GM19193 (cell line): ENCODE results near the gene YPEL3.

Source experiments
- POLR2A ChIP-seq: IDR thresholded peaks from 4 replicates; pipeline ENCODE4 v1.6.1; 2011; ENCODE audit not compliant: insufficient read depth, insufficient read length; ENCODE audit errors: extremely low read depth

The YPEL3 gene, protein sequence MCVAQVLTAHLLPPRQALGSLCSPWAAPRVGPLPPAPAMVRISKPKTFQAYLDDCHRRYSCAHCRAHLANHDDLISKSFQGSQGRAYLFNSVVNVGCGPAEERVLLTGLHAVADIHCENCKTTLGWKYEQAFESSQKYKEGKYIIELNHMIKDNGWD

DNA sequence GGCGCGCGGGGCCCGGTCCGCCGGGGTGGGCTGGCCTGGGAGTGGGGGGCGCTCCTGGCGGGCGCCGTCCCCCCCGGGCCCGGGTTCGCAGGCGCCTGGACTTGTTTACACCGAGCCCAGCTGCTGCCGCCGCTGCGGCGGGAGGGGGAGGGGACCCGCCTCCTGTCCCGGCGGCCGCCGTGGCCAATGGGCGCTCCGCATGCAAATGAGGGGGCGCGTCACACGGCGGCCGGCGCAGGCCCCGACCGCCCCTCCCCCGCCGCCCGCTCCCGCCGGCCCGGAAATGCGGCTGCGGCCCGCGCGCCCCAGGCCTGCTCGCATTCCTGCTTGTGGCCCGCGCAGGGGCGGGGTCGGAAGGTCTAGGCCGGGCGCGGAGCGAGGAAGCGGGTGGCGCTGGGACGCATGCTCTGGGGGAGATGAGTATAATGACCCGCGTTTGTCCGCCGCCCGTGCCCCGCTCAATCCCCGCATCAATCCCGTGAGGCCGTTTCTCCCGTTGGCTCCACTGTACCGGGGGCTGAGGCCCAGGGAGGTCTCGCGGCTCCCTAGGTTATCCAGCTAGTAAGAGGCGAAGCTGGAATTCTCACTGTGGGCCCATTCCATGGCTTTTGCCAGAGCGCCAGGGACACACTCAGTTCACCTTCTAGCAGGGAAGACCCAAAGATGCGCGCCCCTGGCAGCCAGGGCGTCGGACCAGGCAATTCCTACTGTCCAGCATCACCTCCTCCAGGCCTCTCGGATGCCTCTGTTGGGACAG is at the start of gene YPEL3:
Gene YPEL3, minus strand, starts transcription at position 109 of the 757 bp plus-strand sequence. CDS start 731 bp downstream, outside the sequence.
- TF ChIP-seq POLR2A = peak; percentile 68

DNA sequence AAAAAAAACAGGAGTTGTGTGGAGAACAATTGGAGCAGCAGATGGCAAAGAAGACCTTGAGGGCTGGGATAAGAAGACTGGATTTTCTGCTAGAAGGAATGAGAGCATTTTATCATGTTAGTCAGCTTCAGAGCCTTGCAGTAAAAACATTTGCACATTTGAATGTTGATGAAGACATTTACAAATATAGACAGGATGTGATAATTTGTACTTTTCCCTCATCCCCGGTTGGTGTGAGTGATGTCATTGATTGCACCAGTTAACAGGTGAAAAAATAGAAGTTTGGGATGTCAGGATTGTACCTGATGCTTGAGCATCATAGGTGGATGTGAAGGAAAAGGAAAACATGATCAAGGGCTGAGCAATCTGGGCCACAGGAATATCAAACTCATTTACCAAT is 49.6 kb upstream of the YPEL3 start:
- no peak for TF ChIP-seq POLR2A

DNA sequence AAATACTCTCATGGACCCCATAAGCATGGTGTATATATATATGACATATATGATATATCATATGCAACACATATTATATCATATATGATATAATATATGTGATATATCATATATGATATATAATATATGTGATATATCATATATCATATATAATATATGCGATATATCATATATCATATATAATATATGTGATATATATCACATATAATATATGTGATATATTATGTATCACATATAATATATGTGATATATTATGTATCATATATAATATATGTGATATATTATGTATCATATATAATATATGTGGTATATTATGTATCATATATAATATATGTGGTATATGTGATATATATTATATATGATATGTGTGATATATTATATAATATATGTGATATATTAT is 48.9 kb upstream of the YPEL3 start:
- no peak for TF ChIP-seq POLR2A

DNA sequence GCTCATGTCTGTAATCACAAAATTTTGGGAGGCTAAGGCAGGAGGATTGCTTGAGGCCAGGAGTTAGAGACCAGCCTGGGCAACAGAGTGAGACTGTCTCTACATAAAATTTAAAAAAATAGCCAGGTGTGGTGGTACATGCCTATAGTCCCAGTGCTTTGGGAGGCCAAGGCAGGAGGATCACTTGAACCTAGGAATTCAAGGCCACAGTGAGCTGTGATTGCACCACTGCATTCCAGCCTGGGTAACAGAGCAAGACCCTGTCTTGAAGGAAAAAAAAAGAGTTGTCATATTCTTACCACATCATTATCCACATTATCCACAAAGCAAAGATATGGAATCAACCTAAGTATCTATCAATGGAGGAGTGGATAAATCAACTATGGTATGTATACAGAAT is 48.0 kb upstream of the YPEL3 start:
- TF ChIP-seq POLR2A = no peak

DNA sequence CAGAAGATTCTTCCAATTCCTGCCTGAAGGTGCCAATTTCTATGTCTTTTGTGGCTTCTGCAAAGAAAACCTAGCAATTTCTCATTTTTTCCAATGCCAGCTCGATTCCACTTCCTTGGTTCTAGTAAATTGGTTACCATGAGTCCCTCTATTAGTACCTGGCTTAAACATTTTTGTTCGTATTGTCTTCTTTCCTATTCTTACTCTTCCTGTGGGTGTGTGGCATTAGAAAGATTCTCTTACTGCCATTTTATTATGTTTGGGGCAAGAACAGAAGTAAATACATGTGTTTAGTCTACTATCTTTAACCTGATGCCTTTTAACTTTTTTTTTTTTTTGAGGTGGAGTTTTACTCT is 47.3 kb upstream of the YPEL3 start:
- TF ChIP-seq POLR2A = no peak

DNA sequence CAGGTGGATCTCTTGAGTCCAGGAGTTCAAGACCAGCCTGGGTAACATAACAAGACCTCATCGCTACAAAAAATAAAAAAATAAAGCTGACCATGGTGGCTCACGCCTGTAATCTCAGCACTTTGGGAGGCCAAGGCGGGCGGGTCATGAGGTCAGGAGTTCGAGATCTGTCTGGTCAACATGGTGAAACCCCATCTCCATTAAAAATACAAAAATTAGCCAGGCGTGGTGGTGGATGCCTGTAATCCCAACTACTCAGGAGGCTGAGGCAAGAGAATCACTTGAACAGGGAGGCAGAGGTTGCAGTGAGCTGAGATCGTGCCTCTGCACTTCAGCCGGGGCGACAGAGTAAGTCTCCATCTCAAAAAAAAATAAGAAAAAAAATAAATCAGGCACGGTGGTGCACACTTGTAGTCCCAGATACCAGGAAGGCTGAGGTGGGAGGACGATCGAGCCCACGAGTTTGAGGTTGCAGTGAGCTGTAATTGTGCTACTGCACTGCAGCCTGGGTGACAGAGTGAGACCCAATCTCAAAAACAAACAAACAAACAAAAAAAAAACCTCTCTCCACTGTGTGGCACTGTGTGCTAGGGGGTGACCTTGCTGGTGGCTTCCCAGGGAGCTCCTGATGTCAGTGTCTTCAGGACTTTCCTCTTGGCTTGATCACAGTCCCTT is 46.8 kb upstream of the YPEL3 start:
- no peak for TF ChIP-seq POLR2A

DNA sequence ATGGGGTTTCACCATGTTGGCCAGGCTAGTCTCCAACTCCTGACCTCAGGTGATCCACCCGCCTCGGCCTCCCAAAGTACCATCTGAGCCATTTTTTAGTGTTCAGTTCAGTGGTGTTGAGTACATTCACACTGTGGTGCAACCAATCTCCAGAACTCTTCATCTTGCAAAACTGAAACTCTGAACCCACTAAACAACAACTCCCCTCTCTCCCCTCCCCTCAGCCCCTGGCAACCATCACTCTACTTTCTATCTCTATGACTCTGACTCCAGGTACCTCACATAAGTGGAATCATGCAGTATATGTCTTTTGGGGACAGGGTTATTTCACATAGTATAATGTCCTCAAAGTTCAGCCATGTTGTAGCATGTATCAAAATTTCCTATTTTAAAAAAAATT is 45.7 kb upstream of the YPEL3 start:
- TF ChIP-seq POLR2A = no peak

DNA sequence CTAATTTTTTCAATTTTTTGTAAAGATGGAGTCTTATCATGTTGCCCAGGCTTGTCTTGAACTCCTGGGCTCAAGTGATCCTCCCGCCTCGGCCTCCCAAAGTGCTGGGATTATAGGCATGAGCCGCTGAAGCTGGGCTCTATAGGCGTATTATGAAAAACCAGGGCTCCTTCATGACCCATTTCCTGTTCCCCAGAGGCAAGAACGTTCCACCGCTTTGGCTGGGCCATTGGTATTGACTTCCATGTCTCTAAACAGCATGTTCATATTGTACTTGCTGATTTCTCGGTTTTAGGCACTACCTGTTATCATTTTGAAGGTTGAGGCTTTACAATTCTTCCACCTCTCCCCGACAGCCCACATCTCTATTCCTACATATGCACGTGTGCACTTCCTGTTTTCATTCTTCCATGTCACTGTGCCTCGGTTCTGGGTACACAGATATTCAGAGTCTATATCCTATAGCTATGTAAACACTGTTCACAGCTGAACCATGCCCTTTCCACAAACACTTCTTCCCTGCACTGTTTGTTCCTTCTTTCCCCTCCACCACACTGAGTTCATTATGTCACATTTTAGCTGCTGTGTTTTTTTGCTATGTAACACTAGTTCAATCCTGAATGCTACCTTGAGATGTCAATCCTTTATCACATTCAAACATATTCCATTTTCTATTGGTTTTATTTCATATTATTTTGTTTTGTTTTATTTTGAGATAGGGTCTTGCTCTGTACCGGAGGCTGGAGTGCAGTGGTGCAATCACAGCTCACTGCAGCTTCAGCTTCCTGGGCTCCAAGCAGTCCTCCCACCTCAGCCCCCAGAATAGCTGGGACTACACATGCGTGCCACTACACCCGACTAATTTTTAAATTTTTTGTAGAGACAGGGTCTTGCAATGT is 43.8 kb upstream of the YPEL3 start:
- no peak for TF ChIP-seq POLR2A

DNA sequence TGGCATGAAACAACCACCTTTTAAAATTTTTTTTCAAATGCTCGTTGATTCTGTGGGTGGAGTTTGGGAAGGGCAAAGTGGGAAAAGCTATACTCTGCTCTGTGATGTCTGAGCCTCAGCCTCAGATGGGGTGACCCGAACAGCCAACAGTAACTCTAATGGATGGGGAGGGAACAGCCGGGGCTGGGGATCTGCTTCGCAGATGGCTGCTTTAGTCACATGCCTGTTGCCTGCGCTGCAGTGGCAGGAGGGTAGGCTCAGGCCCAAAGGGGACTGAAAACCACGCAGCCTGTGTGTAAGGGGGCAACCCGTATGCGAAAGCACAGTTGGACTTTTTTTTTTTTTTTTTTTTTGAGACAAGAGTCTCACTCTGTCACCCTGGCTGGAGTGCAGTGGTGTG is 41.9 kb upstream of the YPEL3 start:
- TF ChIP-seq POLR2A = no peak

DNA sequence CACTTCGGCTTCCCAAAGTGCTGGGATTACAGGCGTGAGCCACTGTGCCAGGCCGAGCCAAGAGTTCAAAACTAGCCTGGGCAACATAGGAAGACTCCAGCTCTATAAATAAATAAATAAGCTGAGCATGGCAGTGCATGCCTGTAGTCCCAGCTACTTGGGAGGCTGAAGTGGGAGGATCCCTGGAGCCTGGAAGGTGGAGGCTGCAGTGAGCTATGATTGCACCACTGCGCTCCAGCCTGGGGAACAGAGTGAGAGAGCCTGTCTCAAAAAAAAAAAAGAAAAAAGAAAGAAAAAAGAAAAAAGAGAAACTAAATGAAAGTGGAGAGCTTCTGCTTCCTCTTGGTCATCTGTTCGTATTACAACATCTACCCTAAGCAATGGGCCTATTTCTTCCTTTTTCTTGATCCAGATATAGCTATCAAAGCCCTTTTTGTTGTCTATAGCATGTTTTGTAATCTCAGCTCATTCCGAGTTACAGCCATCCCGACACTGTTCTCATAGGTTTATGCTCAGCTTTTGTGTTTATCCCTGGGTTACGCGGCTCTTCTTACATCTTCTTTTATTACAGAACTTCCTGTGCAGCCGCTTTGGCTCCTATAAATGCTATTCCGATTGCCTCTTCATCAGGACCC is 41.1 kb upstream of the YPEL3 start:
- no peak for TF ChIP-seq POLR2A

DNA sequence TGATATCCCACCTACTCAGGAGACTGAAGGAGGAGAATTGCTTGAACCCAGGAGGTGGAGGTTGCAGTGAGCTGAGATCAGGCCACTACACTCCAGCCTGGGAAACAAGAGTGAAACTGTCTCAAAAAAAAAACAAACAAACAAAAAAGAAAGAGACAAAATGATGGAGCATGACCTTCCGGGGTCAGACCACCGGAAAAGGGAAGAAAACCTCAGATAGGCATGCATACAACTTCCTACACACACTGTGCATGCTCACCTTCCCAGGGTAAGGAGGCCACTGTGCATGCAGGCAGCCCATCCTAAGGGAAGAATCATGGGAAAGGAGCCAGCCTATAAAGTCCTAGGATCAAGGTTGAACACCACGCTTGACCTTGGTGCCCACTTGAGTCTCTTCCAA is 36.6 kb upstream of the YPEL3 start:
- no peak for TF ChIP-seq POLR2A

DNA sequence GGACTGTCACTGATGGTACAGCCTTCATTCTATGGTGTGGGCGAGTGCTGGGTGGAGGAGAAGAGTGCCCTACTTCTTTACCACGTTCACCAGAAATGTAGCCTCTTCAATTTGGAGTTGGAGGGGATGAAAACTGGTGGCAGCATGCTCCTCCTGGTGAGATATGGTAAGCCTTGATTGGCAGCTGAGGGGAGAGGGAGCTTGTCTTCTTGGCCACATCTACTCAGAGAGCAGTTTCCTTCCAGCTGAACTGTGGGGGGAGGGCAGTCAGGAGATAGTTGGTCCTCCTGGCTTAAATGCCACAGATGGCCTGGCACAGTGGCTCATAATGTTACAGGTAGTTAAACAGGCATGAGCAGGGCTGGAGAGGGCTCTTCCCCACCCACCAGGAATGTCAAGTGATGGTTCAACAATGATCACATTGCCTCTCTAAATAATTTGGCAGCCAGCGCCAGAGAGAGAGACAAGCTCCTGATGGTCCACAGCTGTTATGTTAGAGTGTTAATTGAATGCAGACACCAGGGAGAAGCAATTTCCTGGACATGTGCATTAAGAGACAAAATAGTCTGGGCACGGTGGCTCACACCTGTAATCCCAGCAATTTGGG is 36.0 kb upstream of the YPEL3 start:
- no peak for TF ChIP-seq POLR2A

DNA sequence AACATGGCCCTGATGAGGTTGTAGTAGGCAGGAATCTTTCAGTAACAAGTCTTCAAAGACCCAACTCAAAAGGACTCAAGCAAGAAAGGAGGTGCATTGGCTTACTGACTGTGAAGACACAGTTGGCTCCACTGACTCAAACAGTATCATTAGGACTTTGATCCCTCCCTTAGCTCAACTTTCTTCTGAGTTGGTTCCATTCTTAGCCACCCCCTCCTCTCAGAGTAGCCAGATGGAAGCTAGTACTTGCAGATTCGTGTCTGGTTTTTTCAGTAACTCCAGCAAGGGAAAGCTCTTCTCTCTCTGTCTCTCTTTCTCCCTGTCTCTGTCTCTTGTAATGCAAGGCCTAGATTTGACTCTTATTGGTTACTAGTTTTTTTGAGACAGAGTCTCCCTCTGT is 32.0 kb upstream of the YPEL3 start:
- no peak for TF ChIP-seq POLR2A

DNA sequence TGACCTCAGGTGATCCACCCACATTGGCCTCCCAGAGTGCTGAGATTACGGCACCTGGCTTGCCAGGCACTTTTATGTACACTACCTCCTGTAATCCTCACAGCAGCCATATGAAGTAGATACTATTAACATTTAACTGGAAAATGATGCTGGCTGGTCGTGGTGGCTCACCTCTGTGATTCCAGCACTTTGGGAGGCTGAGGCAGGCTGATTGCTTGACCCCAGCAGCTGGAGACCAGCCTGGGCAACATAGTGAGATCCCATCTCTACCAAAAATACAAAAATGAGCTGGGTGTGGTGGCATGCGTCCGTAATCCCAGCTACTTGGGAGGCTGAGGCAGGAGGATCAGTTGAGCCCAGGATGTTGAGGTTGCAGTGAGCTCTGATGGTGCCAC is 29.0 kb upstream of the YPEL3 start:
- TF ChIP-seq POLR2A = no peak

DNA sequence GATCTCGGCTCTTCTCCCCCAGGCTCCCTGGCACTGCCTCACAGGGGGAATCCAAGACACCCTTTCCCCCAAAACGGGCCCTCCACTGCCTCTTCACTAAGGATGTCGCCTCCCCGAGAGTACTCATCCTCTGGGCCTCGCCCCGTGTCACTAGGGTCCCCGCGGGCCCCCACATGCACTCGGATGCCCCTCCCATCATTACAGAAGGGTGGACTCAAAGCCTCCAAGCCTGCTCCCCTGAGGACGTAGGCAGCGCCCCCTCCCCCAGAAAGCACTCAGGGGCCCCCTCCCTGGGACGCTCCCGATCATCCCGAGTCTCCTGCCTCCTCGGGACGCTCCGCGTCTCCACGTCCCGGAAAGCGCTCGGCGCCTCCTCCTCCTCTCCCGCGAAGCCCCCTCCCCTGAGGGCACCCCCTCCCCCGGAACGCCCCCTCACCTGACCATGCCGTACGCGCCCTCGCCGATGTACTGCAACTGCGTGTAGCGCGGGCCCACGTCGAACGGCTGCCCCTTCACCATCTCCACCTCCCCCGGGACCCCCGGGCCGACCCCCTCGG is 26.7 kb upstream of the YPEL3 start:
- TF ChIP-seq POLR2A = no peak
